Right atrium auricular region (tissue), 2 donors: ENCODE measurements around the gene EFHD1. TPM values are rescaled to one million over a fixed set of nuclear protein-coding genes. Genes with fewer than 3 reads are reported as not detected.

Source experiments
- DNase-seq: peaks from one replicate; pipeline ENCODE4 v3.0.0-alpha.2; 2019; ENCODE audit warnings: low spot score
- H3K27ac ChIP-seq, 2 donors: fragments of 200-600 bp; sonication (generic); 1 replicate in 1 of 2; 2 replicates in 1 of 2; pipeline ENCODE4 v1.5.1; 2016 to 2019
- H3K27me3 ChIP-seq, 2 donors: fragments of 200-600 bp; sonication (generic); one replicate each; pipeline versions ENCODE4 v1.5.1 to v1.6.0; 2017 to 2019
- H3K36me3 ChIP-seq: fragments of 200-600 bp; sonication (generic); one replicate; pipeline ENCODE4 v1.5.1; 2016
- H3K4me1 ChIP-seq, 2 donors: fragments of 200-600 bp; sonication (generic); one replicate each; pipeline versions ENCODE4 v1.5.1 to v1.6.0; 2017 to 2019
- H3K4me3 ChIP-seq, 2 donors: fragments of 200-600 bp; sonication (generic); 1 replicate in 1 of 2; 2 replicates in 1 of 2; pipeline ENCODE4 v1.5.1; 2017 to 2019; ENCODE audit warnings: mild to moderate bottlenecking in 1 of 2, moderate library complexity in 1 of 2
- H3K9me3 ChIP-seq, 2 donors: fragments of 200-600 bp; sonication (generic); one replicate each; pipeline ENCODE4 v1.5.1; 2019
- CTCF ChIP-seq, 2 donors: fragments of 200-600 bp; sonication (generic); IDR thresholded peaks; one replicate each; pipeline ENCODE4 v1.5.1; 2019; ENCODE audit warnings: antibody characterized with exemption in 2 of 2
- total RNA-seq, 2 donors: library from RNA; depleted of rRNA; stranded (reverse); fragments of >200 nt; gene quantifications; one replicate each; pipeline ENCODE4 v1.1.0, GENCODE V29; 2016

The EFHD1 gene
- total RNA-seq, 2 donors from 2014 or later: 11.4 to 11.5 TPM

GRCh38 chr2:232693344-232693743 is 59.9 kb downstream of the EFHD1 start:
- H3K4me1 ChIP-seq: peaks cover 0 to 18% of the 10 kb centered on the region in 2 donors
- no peaks in the 10 kb centered on the region for H3K36me3 ChIP-seq
- no peak overlapping the region for H3K4me3 ChIP-seq
- no peak for TF ChIP-seq CTCF (IDR thresholded peaks at IDR 0.05)
- DNase-seq: no peak
- no peaks in the 10 kb centered on the region for H3K9me3 ChIP-seq
- no peaks in the 10 kb centered on the region for H3K27me3 ChIP-seq
- H3K27ac ChIP-seq: no peak overlapping the region

- no peak for TF ChIP-seq CTCF (IDR thresholded peaks at IDR 0.05)
- peak overlapping the region; percentile 80 to 93 for H3K4me3 ChIP-seq
Observed at GRCh38 chr2:232696609-232697058, 63.2 kb downstream of the EFHD1 start.

GRCh38 chr2:232697059-232697806 is 63.8 kb downstream of the EFHD1 start, which contains the start of gene GIGYF2:
GIGYF2 (plus strand) TSS chr2:232697331; CDS start chr2:232735198, 37,867 bp downstream.
- Histone ChIP-seq H3K36me3 (no peaks in the 10 kb centered on the region), H3K4me3 (peak within 1 kb of the TSS; percentile 80 to 93), H3K27me3 (no peaks in the 10 kb centered on the region), H3K4me1 (peaks cover 0 to 36% of the 10 kb centered on the region in 2 donors), H3K9me3 (no peaks in the 10 kb centered on the region), H3K27ac (peak within 1 kb of the TSS; percentile 97 to 98)
- TF ChIP-seq CTCF (IDR thresholded peaks at IDR 0.05): no peak
- DNase-seq: peak; percentile 98

More at GRCh38 chr2:232696609-232697058, 63.2 kb downstream of the EFHD1 start:
- no peaks in the 10 kb centered on the region for H3K9me3 ChIP-seq
- H3K4me1 ChIP-seq: peaks cover 0 to 36% of the 10 kb centered on the region in 2 donors
- DNase-seq: no peak
- H3K27me3 ChIP-seq: no peaks in the 10 kb centered on the region
- H3K36me3 ChIP-seq: no peaks in the 10 kb centered on the region
- peak overlapping the region; percentile 97 to 98 for H3K27ac ChIP-seq

GRCh38 chr2:232697807-232698110 is 64.4 kb downstream of the EFHD1 start:
- TF ChIP-seq CTCF (IDR thresholded peaks at IDR 0.05): no peak
- Histone ChIP-seq H3K27me3 (no peaks in the 10 kb centered on the region), H3K4me3 (peak overlapping the region; percentile 80 to 93), H3K9me3 (no peaks in the 10 kb centered on the region), H3K4me1 (peaks cover 0 to 36% of the 10 kb centered on the region in 2 donors), H3K27ac (peak overlapping the region; percentile 97 to 98), H3K36me3 (no peaks in the 10 kb centered on the region)
- no peak for DNase-seq

GRCh38 chr2:232698556-232699091 is 65.2 kb downstream of the EFHD1 start:
- no peaks in the 10 kb centered on the region for H3K9me3 ChIP-seq
- no peaks in the 10 kb centered on the region for H3K36me3 ChIP-seq
- peak overlapping the region; percentile 97 to 98 for H3K27ac ChIP-seq
- no peaks in the 10 kb centered on the region for H3K27me3 ChIP-seq
- no peak for DNase-seq
- H3K4me1 ChIP-seq: peaks cover 0 to 36% of the 10 kb centered on the region in 2 donors
- peak overlapping the region in 1 of 2 donors; percentile 93 for H3K4me3 ChIP-seq
- TF ChIP-seq CTCF (IDR thresholded peaks at IDR 0.05): no peak
